Measurements from ENCODE around the gene AMFR. TPM values are rescaled to one million over a fixed set of nuclear protein-coding genes. Genes with fewer than 3 reads are reported as not detected.

Gene AMFR
- polyA plus RNA-seq, 1 donor (not counting 4 experiments of a cell fraction or from before 2014, with no cell fraction given), result 36.9 TPM

- H3K9me3 ChIP-seq (ENCODE audit: control insufficient read depth, low read depth, low read length), result no peaks in the 10 kb centered on the region
- H3K4me2 ChIP-seq (ENCODE audit: control insufficient read depth, extremely low read depth, insufficient read depth, low read depth, low read length), result no peak overlapping the region
- FAIRE-seq (no peak), DNase-seq (ENCODE audit: low read depth, low spot score) (no peak)
- H3K27ac ChIP-seq (ENCODE audit: control insufficient read depth, insufficient read depth, low read length), result no peak overlapping the region
- no peaks in the 10 kb centered on the region for H3K27me3 ChIP-seq (ENCODE audit: control insufficient read depth, extremely low read depth, insufficient read depth, low read length)
- H4K20me1 ChIP-seq (ENCODE audit: control insufficient read depth, extremely low read depth, insufficient read depth, low read length), result no peaks in the 10 kb centered on the region
- H3K4me3 ChIP-seq (ENCODE audit: control insufficient read depth in 2 of 3, extremely low read depth in 1 of 3, insufficient read depth in 2 of 3, low read depth in 1 of 3, low read length in 3 of 3), result no peak overlapping the region
- no peaks in the 10 kb centered on the region for H3K36me3 ChIP-seq (ENCODE audit: control insufficient read depth in 2 of 2, extremely low read depth in 1 of 2, insufficient read depth in 2 of 2, low read length in 2 of 2)
- dilution Hi-C loops (cut with MboI; ENCODE audit: extremely low pct_ligation_motif_present, low sequenced_read_pairs), result no loop called here
- TF ChIP-seq EZH2 (IDR thresholded peaks at IDR 0.05; ENCODE audit: low read length), result no peak
- no peaks in the 10 kb centered on the region for H3K79me2 ChIP-seq (ENCODE audit: control insufficient read depth, insufficient read depth, low read length)
- H3K9me1 ChIP-seq (ENCODE audit: control insufficient read depth, extremely low read depth, insufficient read depth, low read length), result no peaks in the 10 kb centered on the region
- H3K4me1 ChIP-seq (ENCODE audit: control insufficient read depth, extremely low read depth, insufficient read depth, low read length), result peaks cover 29% of the 10 kb centered on the region
- no peak overlapping the region for H3K9ac ChIP-seq (ENCODE audit: control insufficient read depth, extremely low read depth, insufficient read depth, low read length)
- H2AFZ ChIP-seq (ENCODE audit: control insufficient read depth, low read length), result no peak overlapping the region
Measured at GRCh38 chr16:56327929-56328258, 97.5 kb downstream of the AMFR start.

- dilution Hi-C loops (cut with MboI; ENCODE audit: extremely low pct_ligation_motif_present, low sequenced_read_pairs), result no loop called here
- no peak overlapping the region for H3K4me2 ChIP-seq (ENCODE audit: control insufficient read depth, extremely low read depth, insufficient read depth, low read depth, low read length)
- H4K20me1 ChIP-seq (ENCODE audit: control insufficient read depth, extremely low read depth, insufficient read depth, low read length), result no peaks in the 10 kb centered on the region
Measured at GRCh38 chr16:56327071-56327928, 98.0 kb downstream of the AMFR start.

More at GRCh38 chr16:56327071-56327928, 98.0 kb downstream of the AMFR start:
- Histone ChIP-seq H3K9me1 (ENCODE audit: control insufficient read depth, extremely low read depth, insufficient read depth, low read length) (no peaks in the 10 kb centered on the region), H3K36me3 (ENCODE audit: control insufficient read depth in 2 of 2, extremely low read depth in 1 of 2, insufficient read depth in 2 of 2, low read length in 2 of 2) (no peaks in the 10 kb centered on the region), H3K4me3 (ENCODE audit: control insufficient read depth in 2 of 3, extremely low read depth in 1 of 3, insufficient read depth in 2 of 3, low read depth in 1 of 3, low read length in 3 of 3) (no peak overlapping the region), H3K79me2 (ENCODE audit: control insufficient read depth, insufficient read depth, low read length) (no peaks in the 10 kb centered on the region), H3K27me3 (ENCODE audit: control insufficient read depth, extremely low read depth, insufficient read depth, low read length) (no peaks in the 10 kb centered on the region), H3K4me1 (ENCODE audit: control insufficient read depth, extremely low read depth, insufficient read depth, low read length) (peaks cover 29% of the 10 kb centered on the region), H2AFZ (ENCODE audit: control insufficient read depth, low read length) (no peak overlapping the region), H3K9me3 (ENCODE audit: control insufficient read depth, low read depth, low read length) (no peaks in the 10 kb centered on the region), H3K27ac (ENCODE audit: control insufficient read depth, insufficient read depth, low read length) (no peak overlapping the region), H3K9ac (ENCODE audit: control insufficient read depth, extremely low read depth, insufficient read depth, low read length) (no peak overlapping the region)
- no peak for TF ChIP-seq EZH2 (IDR thresholded peaks at IDR 0.05; ENCODE audit: low read length)
- no peak for TF ChIP-seq CTCF (optimal IDR thresholded peaks at IDR 0.05 in 1 of 3, IDR thresholded peaks at IDR 0.05 in 1 of 3, conservative IDR thresholded peaks at IDR 0.05 in 1 of 3; ENCODE audit: extremely low read depth in 1 of 3, insufficient read depth in 2 of 3, low read length in 3 of 3)
- no peak for DNase-seq (ENCODE audit: low read depth, low spot score)
- FAIRE-seq, result no peak

Data from keratinocyte (primary cell).